Mammary epithelial cell (primary cell): ENCODE results near the gene PRRG4.

Experiments used
- CTCF ChIP-seq, 2 donors: IDR thresholded peaks in 1 of 2; conservative IDR thresholded peaks in 1 of 2; 2 replicates each; pipeline ENCODE4 v1.5.1; 2011 to 2012; ENCODE audit warnings: inconsistent platforms in 2 of 2, low read length in 2 of 2, mild to moderate bottlenecking in 2 of 2, control low read depth in 1 of 2, low read depth in 1 of 2; ENCODE audit not compliant: insufficient read depth in 1 of 2; ENCODE audit errors: extremely low read depth in 1 of 2
- EZH2 ChIP-seq: IDR thresholded peaks from 2 replicates; pipeline ENCODE4 v1.6.1; 2012; ENCODE audit warnings: low read length, inconsistent platforms, borderline replicate concordance

GRCh38 chr11:32820497-32820896, 9.2 kb upstream of the PRRG4 start:
- no peak for TF ChIP-seq CTCF (conservative IDR thresholded peaks at IDR 0.05 in 1 of 2, IDR thresholded peaks at IDR 0.05 in 1 of 2; ENCODE audit: extremely low read depth in 1 of 2, insufficient read depth in 1 of 2, low read depth in 1 of 2, low read length in 2 of 2)
- no peak for TF ChIP-seq EZH2
